HepG2 (cell line): ENCODE data around the gene LRRTM2.
"Not testable (repeated sequence)": the region's sequence is repeated elsewhere in the genome, so short reads cannot be mapped to it uniquely, and the experiment has no call there.

Experiments
- ELF4 ChIP-seq: sonication (generic); formaldehyde crosslinking; IDR thresholded peaks from 2 replicates; pipeline ENCODE4 v1.5.0; 2020; ENCODE audit warnings: missing genetic modification reagents, mild to moderate bottlenecking, moderate library complexity, borderline replicate concordance
- NFE2L2 ChIP-seq: fragments of 150-350 bp; IDR thresholded peaks from 2 replicates; pipeline ENCODE4 v1.6.1; 2014; ENCODE audit warnings: low read length
- RELA ChIP-seq: sonication (generic); formaldehyde crosslinking; IDR thresholded peaks from 2 replicates; pipeline ENCODE4 v1.4.0; 2020; ENCODE audit warnings: missing genetic modification reagents
- ZNF33A ChIP-seq: sonication (generic); formaldehyde crosslinking; IDR thresholded peaks from 2 replicates; pipeline ENCODE4 v1.5.1; 2020; ENCODE audit warnings: missing genetic modification reagents, mild to moderate bottlenecking, moderate library complexity, borderline replicate concordance
- TF ChIP-seq, protein P1 (sequence below): sonication (generic); formaldehyde crosslinking; IDR thresholded peaks from 2 replicates; pipeline ENCODE4 v1.5.0; 2020; ENCODE audit warnings: mild to moderate bottlenecking, missing genetic modification reagents, moderate library complexity

DNA sequence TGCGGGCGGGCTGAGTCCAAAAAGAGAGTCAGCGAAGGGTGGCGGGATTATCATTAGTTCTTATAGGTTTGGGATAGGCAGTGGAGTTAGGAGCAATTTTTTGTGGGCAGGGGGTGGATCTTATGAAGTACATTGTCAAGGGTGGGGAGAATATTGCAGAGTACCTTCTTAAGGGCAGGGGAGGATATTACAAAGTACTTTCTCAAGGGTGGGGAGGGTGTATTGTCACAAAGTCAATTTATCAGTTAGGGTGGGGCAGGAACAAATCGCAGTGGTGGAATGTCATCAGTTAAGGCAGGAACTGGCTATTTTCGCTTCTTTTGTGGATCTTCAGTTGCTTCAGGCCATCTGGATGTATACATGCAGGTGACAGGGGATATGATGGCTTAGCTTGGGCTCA is 40.3 kb downstream of the LRRTM2 start:
- TF ChIP-seq RELA (CRISPR knock-in tag); NFE2L2; ZNF33A (CRISPR knock-in tag); ELF4: not testable (repeated sequence)
- TF ChIP-seq, protein P1, sequence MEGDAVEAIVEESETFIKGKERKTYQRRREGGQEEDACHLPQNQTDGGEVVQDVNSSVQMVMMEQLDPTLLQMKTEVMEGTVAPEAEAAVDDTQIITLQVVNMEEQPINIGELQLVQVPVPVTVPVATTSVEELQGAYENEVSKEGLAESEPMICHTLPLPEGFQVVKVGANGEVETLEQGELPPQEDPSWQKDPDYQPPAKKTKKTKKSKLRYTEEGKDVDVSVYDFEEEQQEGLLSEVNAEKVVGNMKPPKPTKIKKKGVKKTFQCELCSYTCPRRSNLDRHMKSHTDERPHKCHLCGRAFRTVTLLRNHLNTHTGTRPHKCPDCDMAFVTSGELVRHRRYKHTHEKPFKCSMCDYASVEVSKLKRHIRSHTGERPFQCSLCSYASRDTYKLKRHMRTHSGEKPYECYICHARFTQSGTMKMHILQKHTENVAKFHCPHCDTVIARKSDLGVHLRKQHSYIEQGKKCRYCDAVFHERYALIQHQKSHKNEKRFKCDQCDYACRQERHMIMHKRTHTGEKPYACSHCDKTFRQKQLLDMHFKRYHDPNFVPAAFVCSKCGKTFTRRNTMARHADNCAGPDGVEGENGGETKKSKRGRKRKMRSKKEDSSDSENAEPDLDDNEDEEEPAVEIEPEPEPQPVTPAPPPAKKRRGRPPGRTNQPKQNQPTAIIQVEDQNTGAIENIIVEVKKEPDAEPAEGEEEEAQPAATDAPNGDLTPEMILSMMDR (CRISPR knock-in tag) = not testable (repeated sequence)
